Stimulated activated CD4-positive, alpha-beta T cell treated with anti-CD3 and anti-CD28 coated beads, Interleukin-1b, Interleukin-23, amount 100 ng/mL, for 24 hours (primary cell): ENCODE results near the gene ZNF32.

Experiments used
- DNase-seq, 4 experiments: peaks; one replicate each; pipeline ENCODE4 v3.0.0-alpha.2; 2020; ENCODE audit warnings: low read depth in 4 of 4, low spot score in 1 of 4

Gene ZNF32

DNA sequence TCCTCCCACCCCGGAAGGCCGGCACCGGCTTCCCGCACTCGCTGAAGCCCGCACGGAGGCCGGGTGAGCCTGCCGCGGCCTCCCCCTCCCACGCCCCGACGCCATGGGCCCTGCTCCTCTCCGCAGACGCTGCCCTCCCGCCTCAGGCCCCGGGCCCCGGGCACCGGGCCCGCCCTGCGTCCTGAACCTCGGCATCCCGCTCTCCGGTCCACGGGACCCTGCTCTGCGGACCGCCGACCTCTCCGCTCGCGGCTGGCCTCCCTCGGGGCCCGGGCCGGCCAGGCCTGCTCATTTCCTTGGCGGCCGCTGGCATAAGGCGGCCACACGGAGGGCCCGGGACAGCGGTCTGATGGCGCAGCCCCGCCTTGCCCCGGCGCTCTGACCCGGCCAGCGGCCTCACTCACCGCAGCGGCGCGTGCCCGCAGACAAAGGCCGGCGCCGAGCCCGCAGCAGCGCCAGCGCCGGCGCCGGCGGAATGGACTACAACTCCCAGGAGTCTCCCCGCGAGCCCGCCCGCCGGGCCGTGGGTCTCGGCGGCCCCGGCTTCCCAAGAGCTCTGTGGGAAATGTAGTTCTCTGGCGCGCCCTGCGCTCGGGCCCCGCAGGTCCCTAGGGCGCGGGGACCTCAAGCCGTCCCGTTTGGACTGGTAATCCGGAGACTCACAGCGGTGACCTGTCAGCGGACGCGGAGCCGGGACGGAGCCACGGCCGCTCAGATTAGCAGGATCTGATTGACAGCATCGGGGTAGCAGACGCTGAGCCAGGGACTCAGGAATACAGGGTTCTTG lies at the start of gene ZNF32:
ZNF32 (minus strand) TSS at position 484 of the 787 bp plus-strand sequence. CDS start 2,748 bp downstream, outside the sequence.
- peak; percentile 53 to 74 (median 68) for DNase-seq

- no peak for DNase-seq
Observed at GRCh38 chr10:43698156-43698555, 49.5 kb upstream of the ZNF32 start.

DNA sequence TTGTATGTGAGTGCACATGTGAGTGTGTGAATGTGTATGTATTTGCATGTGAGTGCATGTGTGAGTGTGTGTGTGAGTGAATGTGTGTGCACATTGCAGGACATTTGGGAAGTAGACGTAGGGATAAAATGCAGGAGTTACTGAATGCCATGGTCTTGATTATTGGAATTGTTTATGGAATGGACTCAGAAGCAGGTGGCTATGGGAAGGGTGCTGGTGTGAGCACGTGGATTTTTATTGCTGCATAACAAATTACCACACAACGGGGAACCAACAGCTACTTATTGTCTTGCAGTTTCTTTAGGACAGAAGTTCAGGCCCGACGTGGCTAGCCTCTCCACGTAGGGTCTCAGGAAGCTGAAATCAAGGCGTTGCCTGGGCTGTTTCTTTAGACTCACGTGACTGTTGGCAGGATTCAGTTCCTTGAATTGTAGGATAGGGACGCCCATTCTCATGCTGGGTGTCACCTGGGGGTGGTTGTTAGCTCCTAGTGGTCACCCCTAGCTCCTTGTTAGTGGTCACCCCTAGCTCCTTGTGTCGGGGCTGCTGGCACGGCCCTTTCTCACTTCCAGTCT lies 48.3 kb upstream of the ZNF32 start:
- DNase-seq: no peak

DNA sequence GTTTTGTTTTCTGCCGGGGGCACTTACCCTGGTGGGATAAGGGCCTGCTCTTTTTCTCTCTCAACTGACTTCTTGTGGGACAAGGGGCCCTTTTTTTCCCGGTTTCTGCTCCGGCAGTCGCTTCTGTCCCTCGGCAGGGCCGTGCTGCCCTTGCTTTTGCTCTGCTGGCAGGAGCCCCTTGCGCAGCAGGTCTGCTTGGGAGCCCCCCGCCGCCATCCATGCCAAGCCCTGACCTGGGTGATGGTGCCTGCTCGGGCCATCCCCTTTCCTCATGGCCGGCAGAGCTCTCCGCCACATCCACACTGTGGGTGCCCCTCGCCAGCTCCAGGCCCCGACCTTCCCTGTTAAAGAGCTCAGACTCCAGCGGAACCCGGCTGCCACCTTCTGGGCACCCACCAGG lies 47.0 kb upstream of the ZNF32 start:
- DNase-seq: no peak

DNA sequence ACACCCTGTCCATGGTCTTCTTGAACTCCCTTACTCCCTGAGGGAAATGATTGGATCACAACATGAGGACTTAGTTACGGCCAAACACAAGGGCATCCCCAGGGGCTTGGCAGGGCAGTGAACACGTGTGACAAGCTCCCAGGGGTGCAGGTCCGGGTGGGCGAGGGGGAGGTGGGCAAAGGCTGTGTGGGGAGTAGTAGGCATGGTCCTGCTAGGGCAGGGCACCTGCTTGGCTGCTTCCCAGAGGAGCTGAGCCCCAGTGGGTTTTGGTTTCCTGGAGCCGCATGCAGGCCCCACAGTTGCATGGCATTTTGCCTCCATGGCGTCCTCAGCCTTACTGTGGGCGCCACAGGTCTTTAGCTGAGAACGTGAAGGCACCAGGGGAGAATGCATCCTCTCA lies 46.6 kb upstream of the ZNF32 start:
- no peak for DNase-seq

- no peak for DNase-seq
Observed at GRCh38 chr10:43694526-43694925, 45.8 kb upstream of the ZNF32 start.

- no peak for DNase-seq
Observed at GRCh38 chr10:43693602-43694001, 44.9 kb upstream of the ZNF32 start.

DNA sequence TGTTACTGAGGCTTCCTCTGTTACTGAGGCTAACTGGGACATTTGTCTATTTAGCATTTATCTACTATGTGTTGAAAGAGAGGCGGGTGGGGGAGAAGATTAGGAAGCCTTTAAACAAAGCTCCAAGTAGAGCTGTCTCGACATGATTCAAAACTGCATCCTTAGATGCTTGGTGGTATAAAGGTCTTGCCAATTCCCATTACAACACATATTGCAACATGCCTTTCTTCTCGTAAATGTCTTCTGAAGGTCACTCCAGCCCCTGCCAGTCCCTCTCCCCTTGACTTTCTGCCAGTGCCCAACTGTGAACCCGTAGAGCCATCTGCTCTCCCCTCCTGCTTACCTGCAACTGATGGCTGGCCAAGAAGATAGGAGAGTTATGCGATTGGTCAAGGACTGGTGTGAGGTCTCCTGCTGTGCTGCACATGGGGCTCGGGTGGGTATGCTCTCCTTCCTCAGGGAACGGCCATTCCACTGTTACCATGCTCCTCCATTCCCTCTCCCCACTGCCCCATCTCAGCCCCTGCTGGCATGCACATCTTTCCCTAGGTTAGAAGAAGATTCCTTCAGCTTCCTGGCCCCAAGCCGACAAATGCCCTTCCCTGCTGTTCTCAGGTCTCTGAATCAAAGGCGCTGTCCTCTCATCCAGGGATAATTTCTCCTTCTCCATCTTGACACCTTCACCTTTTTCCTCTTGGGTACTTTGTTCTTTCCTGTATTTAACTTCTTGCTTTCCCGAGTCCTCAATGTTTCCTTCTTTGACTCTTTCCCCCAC lies 43.6 kb upstream of the ZNF32 start:
- no peak for DNase-seq

DNA sequence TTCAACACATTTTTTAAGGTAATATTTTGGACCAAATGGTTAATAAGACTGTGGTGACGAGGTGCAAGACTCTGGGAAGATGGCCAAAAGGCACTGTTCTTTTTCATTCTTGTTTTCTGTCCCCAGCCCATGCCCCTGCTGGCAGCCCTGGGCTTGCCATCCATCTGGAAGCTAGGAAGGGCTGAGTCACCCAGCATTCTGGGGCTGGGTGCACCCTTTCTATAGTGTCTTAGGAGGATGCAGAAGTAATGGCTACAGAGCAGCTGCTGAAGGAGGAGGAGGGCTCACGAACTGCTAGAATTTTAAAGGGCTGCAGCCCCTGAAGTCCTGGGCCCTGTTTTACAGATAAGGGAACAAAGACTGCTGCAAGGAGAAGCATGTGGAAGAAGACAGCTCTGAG lies 42.8 kb upstream of the ZNF32 start:
- DNase-seq: no peak

- peak; percentile 73 to 80 (median 76) for DNase-seq
Observed at GRCh38 chr10:43689955-43690771, 41.5 kb upstream of the ZNF32 start.

GRCh38 chr10:43689618-43689954 lies 40.9 kb upstream of the ZNF32 start:
- DNase-seq: peak in 1 of 4 experiments; percentile 13

GRCh38 chr10:43689007-43689491 lies 40.4 kb upstream of the ZNF32 start:
- DNase-seq: no peak

GRCh38 chr10:43688348-43688892 lies 39.7 kb upstream of the ZNF32 start:
- DNase-seq: no peak

- DNase-seq: no peak
Observed at GRCh38 chr10:43687373-43687772, 38.7 kb upstream of the ZNF32 start.

- no peak for DNase-seq
Observed at GRCh38 chr10:43686414-43686813, 37.7 kb upstream of the ZNF32 start.

DNA sequence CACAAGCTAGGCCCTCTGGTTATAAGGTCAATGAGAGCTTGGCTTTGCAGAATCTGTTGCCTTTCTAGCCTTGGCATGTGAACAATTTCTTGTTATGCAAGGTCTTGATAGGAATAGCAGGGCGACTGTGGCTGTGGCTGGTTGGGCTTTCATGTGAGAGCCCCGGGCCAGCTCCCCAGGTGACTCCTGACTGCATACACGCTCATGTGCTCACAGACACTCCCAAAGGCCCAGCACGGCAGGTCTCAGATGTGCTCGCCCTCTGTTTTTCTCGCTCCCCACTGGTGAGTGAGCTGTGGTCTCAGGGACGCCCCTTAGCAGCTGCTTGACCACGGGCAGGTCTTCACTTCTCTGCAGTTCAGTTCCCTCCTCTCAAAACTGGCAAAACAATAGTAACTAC lies 37.1 kb upstream of the ZNF32 start:
- DNase-seq: no peak

- DNase-seq: no peak
Observed at GRCh38 chr10:43684292-43684559, 35.5 kb upstream of the ZNF32 start.

- peak in 1 of 4 experiments; percentile 6 for DNase-seq
Observed at GRCh38 chr10:43683451-43684291, 35.0 kb upstream of the ZNF32 start.

- no peak for DNase-seq
Observed at GRCh38 chr10:43682956-43683355, 34.3 kb upstream of the ZNF32 start.

GRCh38 chr10:43681721-43682120 lies 33.0 kb upstream of the ZNF32 start:
- no peak for DNase-seq
